SU-DHL-6 (cell line): ENCODE results near the gene HLA-B.

ENCODE experiments used
- H2AFZ ChIP-seq: fragments of 200-600 bp; sonication (generic); 2 replicates; pipeline ENCODE4 v1.6.1; 2014; ENCODE audit warnings: low read depth, mild to moderate bottlenecking, moderate library complexity, mixed read lengths, antibody characterized with exemption, low read length; ENCODE audit not compliant: severe bottlenecking
- H3F3A ChIP-seq: fragments of 200-600 bp; shearing (Covaris generic); 2 replicates; pipeline ENCODE4 v1.6.0; 2016; ENCODE audit warnings: antibody characterized with exemption, mild to moderate bottlenecking; ENCODE audit not compliant: insufficient read depth
- H3K27ac ChIP-seq: fragments of 200-600 bp; sonication (generic); 2 replicates; pipeline ENCODE4 v1.5.1; 2016; ENCODE audit warnings: low read depth, mild to moderate bottlenecking, low read length, moderate library complexity, mixed read lengths
- H3K27me3 ChIP-seq: fragments of 200-600 bp; sonication (generic), shearing (Covaris generic); 2 replicates; pipeline ENCODE4 v1.6.0; 2014; ENCODE audit warnings: mild to moderate bottlenecking, low read length
- H3K36me3 ChIP-seq: fragments of 200-600 bp; sonication (generic); 2 replicates; pipeline ENCODE4 v1.6.1; 2014; ENCODE audit warnings: mild to moderate bottlenecking, low read length, mixed read lengths
- H3K4me2 ChIP-seq: fragments of 300-600, 200-600 bp; shearing (Covaris generic), sonication (generic); 2 replicates; pipeline ENCODE4 v1.6.0; 2014; ENCODE audit warnings: low read length, low read depth, mild to moderate bottlenecking; ENCODE audit not compliant: poor library complexity, severe bottlenecking
- H3K4me3 ChIP-seq: fragments of 200-600 bp; sonication (generic); 2 replicates; pipeline ENCODE4 v1.5.1; 2014; ENCODE audit warnings: antibody characterized with exemption, low read length, mild to moderate bottlenecking, mixed read lengths; ENCODE audit not compliant: insufficient read depth, poor library complexity, severe bottlenecking
- H3K79me2 ChIP-seq: fragments of 200-600 bp; sonication (generic); 2 replicates; pipeline ENCODE4 v1.6.1; 2014; ENCODE audit warnings: mild to moderate bottlenecking, low read length, moderate library complexity; ENCODE audit not compliant: insufficient read depth
- H3K9ac ChIP-seq: fragments of 200-600 bp; sonication (generic); 2 replicates; pipeline ENCODE4 v1.7.0; 2014; ENCODE audit warnings: mild to moderate bottlenecking, low read length
- H3K9me2 ChIP-seq: fragments of 200-600 bp; sonication (generic); replicated peaks from 2 replicates; pipeline ENCODE4 v1.6.1; 2014; ENCODE audit warnings: low read length; ENCODE audit not compliant: insufficient read depth
- H3K9me3 ChIP-seq: fragments of 200-600 bp; sonication (generic); 2 replicates; pipeline ENCODE4 v1.6.1; 2014; ENCODE audit warnings: low read length, mixed read lengths; ENCODE audit not compliant: insufficient read depth
- H4K20me1 ChIP-seq: fragments of 200-600 bp; sonication (generic); 2 replicates; pipeline ENCODE4 v1.6.1; 2014; ENCODE audit warnings: low read depth, mild to moderate bottlenecking, antibody characterized with exemption, low read length, moderate library complexity, mixed read lengths
- CTCF ChIP-seq: fragments of 200-600 bp; sonication (generic); IDR thresholded peaks from one replicate; pipeline ENCODE4 v1.5.1; 2017; ENCODE audit warnings: antibody characterized with exemption, mild to moderate bottlenecking, low read length, moderate library complexity; ENCODE audit not compliant: insufficient read depth, poor library complexity, severe bottlenecking
- EZH2phosphoT487 ChIP-seq: fragments of 200-600 bp; sonication (generic), shearing (Covaris generic); conservative IDR thresholded peaks from 2 replicates; pipeline ENCODE4 v1.6.1; 2018; ENCODE audit warnings: mild to moderate bottlenecking, antibody characterized with exemption, low read length, moderate library complexity, mixed read lengths

HLA-B gene

GRCh38 chr6:31321005-31321707 lies 35.8 kb downstream of the HLA-B start:
- Histone ChIP-seq H3F3A (no peaks in the 10 kb centered on the region), H4K20me1 (no peaks in the 10 kb centered on the region), H3K79me2 (no peaks in the 10 kb centered on the region), H3K9me2 (no peaks in the 10 kb centered on the region), H2AFZ (no peak overlapping the region), H3K36me3 (no peaks in the 10 kb centered on the region), H3K4me3 (no peak overlapping the region), H3K27me3 (no peaks in the 10 kb centered on the region), H3K27ac (no peak overlapping the region), H3K4me2 (no peak overlapping the region), H3K9ac (no peak overlapping the region), H3K9me3 (no peaks in the 10 kb centered on the region)
- TF ChIP-seq CTCF (no peak), EZH2phosphoT487 (no peak)

- Histone ChIP-seq H3K4me3 (no peak overlapping the region), H3K4me2 (no peak overlapping the region), H3K9me3 (no peaks in the 10 kb centered on the region), H3K9me2 (no peaks in the 10 kb centered on the region), H2AFZ (no peak overlapping the region), H3K9ac (no peak overlapping the region), H3K27ac (no peak overlapping the region), H3K79me2 (no peaks in the 10 kb centered on the region), H3F3A (no peaks in the 10 kb centered on the region), H4K20me1 (no peaks in the 10 kb centered on the region), H3K36me3 (no peaks in the 10 kb centered on the region), H3K27me3 (no peaks in the 10 kb centered on the region)
- TF ChIP-seq EZH2phosphoT487 (no peak), CTCF (no peak)
These were observed 39.9 kb downstream of the HLA-B start for GRCh38 chr6:31317036-31317435.

- TF ChIP-seq EZH2phosphoT487 (no peak), CTCF (no peak)
- no peaks in the 10 kb centered on the region for H3K79me2 ChIP-seq
- no peaks in the 10 kb centered on the region for H3K36me3 ChIP-seq
- H3F3A ChIP-seq = no peaks in the 10 kb centered on the region
- no peaks in the 10 kb centered on the region for H3K9me2 ChIP-seq
- no peak overlapping the region for H3K27ac ChIP-seq
- H4K20me1 ChIP-seq = no peaks in the 10 kb centered on the region
- H3K27me3 ChIP-seq = no peaks in the 10 kb centered on the region
- no peaks in the 10 kb centered on the region for H3K9me3 ChIP-seq
- no peak overlapping the region for H3K4me3 ChIP-seq
- H3K9ac ChIP-seq = no peak overlapping the region
- H3K4me2 ChIP-seq = no peak overlapping the region
- H2AFZ ChIP-seq = no peak overlapping the region
These were observed 47.3 kb downstream of the HLA-B start for GRCh38 chr6:31309641-31310040.
